HEK293 (cell line): Measurements from ENCODE around the gene MAPKAP1.

Source experiments
- FEZF1 ChIP-seq: fragments of 450-650 bp; formaldehyde crosslinking; IDR thresholded peaks from 2 replicates; pipeline ENCODE4 v1.5.1; 2016; ENCODE audit warnings: missing biosample characterization, missing genetic modification characterization
- GLI4 ChIP-seq: fragments of 450-650 bp; formaldehyde crosslinking; IDR thresholded peaks from 2 replicates; pipeline ENCODE4 v1.5.1; 2016; ENCODE audit warnings: missing biosample characterization, missing genetic modification characterization
- MEIS1 ChIP-seq: sonication (generic); formaldehyde crosslinking; IDR thresholded peaks from 2 replicates; pipeline ENCODE4 v1.8.1; 2022; ENCODE audit warnings: missing genetic modification reagents, mild to moderate bottlenecking, borderline replicate concordance
- PATZ1 ChIP-seq: fragments of 450-650 bp; formaldehyde crosslinking; IDR thresholded peaks from 2 replicates; pipeline ENCODE4 v1.5.1; 2016; ENCODE audit warnings: missing biosample characterization, missing genetic modification characterization
- SCRT1 ChIP-seq: fragments of 450-650 bp; formaldehyde crosslinking; IDR thresholded peaks from 2 replicates; pipeline ENCODE4 v1.5.1; 2016; ENCODE audit warnings: missing biosample characterization, missing genetic modification characterization, borderline replicate concordance
- TCF7L2 ChIP-seq: IDR thresholded peaks from 2 replicates; pipeline ENCODE4 v1.6.1; 2011; ENCODE audit warnings: low read depth, mild to moderate bottlenecking, inconsistent platforms, low read length, moderate library complexity, borderline replicate concordance
- WT1 ChIP-seq: fragments of 450-650 bp; formaldehyde crosslinking; IDR thresholded peaks from 2 replicates; pipeline ENCODE4 v1.5.1; 2016; ENCODE audit warnings: missing biosample characterization, missing genetic modification characterization
- ZEB2 ChIP-seq: fragments of 450-650 bp; formaldehyde crosslinking; IDR thresholded peaks from 2 replicates; pipeline ENCODE4 v1.5.1; 2016; ENCODE audit warnings: missing biosample characterization, missing genetic modification characterization
- ZNF223 ChIP-seq: fragments of 450-650 bp; formaldehyde crosslinking; IDR thresholded peaks from 2 replicates; pipeline ENCODE4 v1.5.1; 2016; ENCODE audit warnings: missing biosample characterization, missing genetic modification characterization
- ZNF23 ChIP-seq: fragments of 450-650 bp; formaldehyde crosslinking; IDR thresholded peaks from 2 replicates; pipeline ENCODE4 v1.5.1; 2016; ENCODE audit warnings: missing biosample characterization, missing genetic modification characterization, borderline replicate concordance
- ZNF248 ChIP-seq: fragments of 450-650 bp; formaldehyde crosslinking; IDR thresholded peaks from 2 replicates; pipeline ENCODE4 v1.5.1; 2017; ENCODE audit warnings: missing biosample characterization, missing genetic modification characterization
- ZNF324 ChIP-seq: fragments of 450-650 bp; formaldehyde crosslinking; IDR thresholded peaks from 2 replicates; pipeline ENCODE4 v1.5.1; 2016; ENCODE audit warnings: missing biosample characterization, missing genetic modification characterization
- ZNF473 ChIP-seq: fragments of 450-650 bp; formaldehyde crosslinking; IDR thresholded peaks from 2 replicates; pipeline ENCODE4 v1.5.1; 2017; ENCODE audit warnings: missing biosample characterization, missing genetic modification characterization
- ZNF544 ChIP-seq: fragments of 450-650 bp; formaldehyde crosslinking; IDR thresholded peaks from 2 replicates; pipeline ENCODE4 v1.5.0; 2017; ENCODE audit warnings: missing biosample characterization, missing genetic modification characterization
- ZNF549 ChIP-seq: fragments of 450-650 bp; IDR thresholded peaks from 2 replicates; pipeline ENCODE4 v1.5.1; 2018; ENCODE audit warnings: missing biosample characterization, missing genetic modification characterization, mild to moderate bottlenecking, inconsistent platforms, moderate library complexity
- ZNF580 ChIP-seq: fragments of 450-650 bp; formaldehyde crosslinking; IDR thresholded peaks from 2 replicates; pipeline ENCODE4 v1.5.1; 2016; ENCODE audit warnings: missing biosample characterization, missing genetic modification characterization
- ZNF596 ChIP-seq: fragments of 450-650 bp; IDR thresholded peaks from 2 replicates; pipeline ENCODE4 v1.5.0; 2018; ENCODE audit warnings: missing biosample characterization, mild to moderate bottlenecking, missing genetic modification characterization, moderate library complexity
- ZNF629 ChIP-seq: fragments of 450-650 bp; formaldehyde crosslinking; IDR thresholded peaks from 2 replicates; pipeline ENCODE4 v1.5.1; 2017; ENCODE audit warnings: missing biosample characterization, missing genetic modification characterization
- ZNF677 ChIP-seq: fragments of 450-650 bp; IDR thresholded peaks from 2 replicates; pipeline ENCODE4 v1.5.0; 2018; ENCODE audit warnings: missing biosample characterization, mild to moderate bottlenecking, missing genetic modification characterization, moderate library complexity
- ZSCAN5A ChIP-seq: fragments of 450-650 bp; formaldehyde crosslinking; IDR thresholded peaks from 2 replicates; pipeline ENCODE4 v1.5.1; 2016; ENCODE audit warnings: missing biosample characterization, missing genetic modification characterization
- TF ChIP-seq, protein P1 (sequence below): fragments of 450-650 bp; formaldehyde crosslinking; IDR thresholded peaks from 2 replicates; pipeline ENCODE4 v1.5.1; 2016; ENCODE audit warnings: missing biosample characterization, missing genetic modification characterization
- TF ChIP-seq, protein P2 (sequence below): IDR thresholded peaks from 2 replicates; pipeline ENCODE4 v1.6.1; 2011; ENCODE audit warnings: mild to moderate bottlenecking, low read depth, low read length, borderline replicate concordance
- TF ChIP-seq, protein P3 (sequence below): fragments of 450-650 bp; formaldehyde crosslinking; IDR thresholded peaks from 2 replicates; pipeline ENCODE4 v1.5.1; 2016; ENCODE audit warnings: missing biosample characterization, missing genetic modification characterization
- TF ChIP-seq, protein P4 (sequence below): fragments of 450-650 bp; formaldehyde crosslinking; IDR thresholded peaks from 2 replicates; pipeline ENCODE4 v1.5.1; 2016; ENCODE audit warnings: missing biosample characterization, missing genetic modification characterization
- TF ChIP-seq, protein P5 (sequence below): fragments of 450-650 bp; formaldehyde crosslinking; IDR thresholded peaks from 2 replicates; pipeline ENCODE4 v1.5.1; 2016; ENCODE audit warnings: missing biosample characterization, missing genetic modification characterization
- TF ChIP-seq, protein P6 (sequence below): fragments of 450-650 bp; formaldehyde crosslinking; IDR thresholded peaks from 2 replicates; pipeline ENCODE4 v1.5.1; 2017; ENCODE audit warnings: missing biosample characterization, mild to moderate bottlenecking, missing genetic modification characterization, moderate library complexity

Gene MAPKAP1

DNA sequence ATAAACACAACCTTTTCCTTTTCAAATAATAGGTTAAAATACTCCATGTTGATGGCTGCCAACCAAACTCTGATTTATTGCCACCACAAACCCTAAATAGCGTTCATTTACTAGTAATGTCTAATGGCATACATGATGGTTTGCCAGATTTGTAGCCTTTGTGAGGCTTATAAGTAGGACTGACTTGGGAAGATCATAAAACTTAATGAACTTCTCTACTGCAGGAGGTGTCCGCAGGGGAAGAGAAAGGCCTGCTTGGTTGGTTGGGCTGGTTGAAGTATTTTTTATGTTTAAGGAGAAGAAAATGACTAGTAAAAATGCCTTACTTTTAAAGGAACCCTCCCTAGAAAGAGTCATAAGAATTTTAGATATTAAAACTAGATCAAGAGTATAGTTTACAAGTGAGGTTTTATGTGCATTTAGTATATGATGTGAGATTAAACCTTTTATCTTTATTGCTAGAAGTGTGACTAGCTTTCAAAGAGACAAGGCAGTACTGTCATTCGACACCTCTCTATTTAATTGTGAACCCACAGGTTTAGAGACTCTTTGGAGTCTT lies 45.1 kb upstream of the MAPKAP1 start (continued):
- TF ChIP-seq, protein P1, sequence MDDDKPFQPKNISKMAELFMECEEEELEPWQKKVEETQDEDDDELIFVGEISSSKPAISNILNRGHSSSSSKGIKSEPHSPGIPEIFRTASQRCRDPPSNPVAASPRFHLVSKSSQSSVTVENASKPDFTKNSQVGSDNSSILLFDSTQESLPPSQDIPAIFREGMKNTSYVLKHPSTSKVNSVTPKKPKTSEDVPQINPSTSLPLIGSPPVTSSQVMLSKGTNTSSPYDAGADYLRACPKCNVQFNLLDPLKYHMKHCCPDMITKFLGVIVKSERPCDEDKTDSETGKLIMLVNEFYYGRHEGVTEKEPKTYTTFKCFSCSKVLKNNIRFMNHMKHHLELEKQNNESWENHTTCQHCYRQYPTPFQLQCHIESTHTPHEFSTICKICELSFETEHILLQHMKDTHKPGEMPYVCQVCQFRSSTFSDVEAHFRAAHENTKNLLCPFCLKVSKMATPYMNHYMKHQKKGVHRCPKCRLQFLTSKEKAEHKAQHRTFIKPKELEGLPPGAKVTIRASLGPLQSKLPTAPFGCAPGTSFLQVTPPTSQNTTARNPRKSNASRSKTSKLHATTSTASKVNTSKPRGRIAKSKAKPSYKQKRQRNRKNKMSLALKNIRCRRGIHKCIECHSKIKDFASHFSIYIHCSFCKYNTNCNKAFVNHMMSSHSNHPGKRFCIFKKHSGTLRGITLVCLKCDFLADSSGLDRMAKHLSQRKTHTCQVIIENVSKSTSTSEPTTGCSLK, result no peak
- TF ChIP-seq, protein P2, sequence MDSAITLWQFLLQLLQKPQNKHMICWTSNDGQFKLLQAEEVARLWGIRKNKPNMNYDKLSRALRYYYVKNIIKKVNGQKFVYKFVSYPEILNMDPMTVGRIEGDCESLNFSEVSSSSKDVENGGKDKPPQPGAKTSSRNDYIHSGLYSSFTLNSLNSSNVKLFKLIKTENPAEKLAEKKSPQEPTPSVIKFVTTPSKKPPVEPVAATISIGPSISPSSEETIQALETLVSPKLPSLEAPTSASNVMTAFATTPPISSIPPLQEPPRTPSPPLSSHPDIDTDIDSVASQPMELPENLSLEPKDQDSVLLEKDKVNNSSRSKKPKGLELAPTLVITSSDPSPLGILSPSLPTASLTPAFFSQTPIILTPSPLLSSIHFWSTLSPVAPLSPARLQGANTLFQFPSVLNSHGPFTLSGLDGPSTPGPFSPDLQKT, result no peak
- TF ChIP-seq ZNF223 (tag by site-specific recombination) (no peak), GLI4 (tag by site-specific recombination) (no peak), MEIS1 (CRISPR knock-in tag) (peak; percentile 81; the same call in 1 of the 2 replicates), ZNF580 (tag by site-specific recombination) (peak; percentile 74; the same call in 1 of the 2 replicates), ZNF629 (peak; percentile 47), FEZF1 (tag by site-specific recombination) (peak; percentile 93), ZEB2 (tag by site-specific recombination) (peak; percentile 55; the same call in 1 of the 2 replicates), ZNF549 (tag by site-specific recombination) (no peak), PATZ1 (tag by site-specific recombination) (no peak; the same call in 1 of the 2 replicates), ZNF23 (tag by site-specific recombination) (no peak), TCF7L2 (peak; percentile 93), ZNF473 (tag by site-specific recombination) (no peak), ZNF544 (no peak), ZNF324 (tag by site-specific recombination) (no peak), ZSCAN5A (tag by site-specific recombination) (no peak), WT1 (tag by site-specific recombination) (peak; percentile 94), ZNF248 (tag by site-specific recombination) (no peak), ZNF596 (tag by site-specific recombination) (peak; percentile 39), SCRT1 (peak; percentile 71), ZNF677 (tag by site-specific recombination) (no peak)
- TF ChIP-seq, protein P3, sequence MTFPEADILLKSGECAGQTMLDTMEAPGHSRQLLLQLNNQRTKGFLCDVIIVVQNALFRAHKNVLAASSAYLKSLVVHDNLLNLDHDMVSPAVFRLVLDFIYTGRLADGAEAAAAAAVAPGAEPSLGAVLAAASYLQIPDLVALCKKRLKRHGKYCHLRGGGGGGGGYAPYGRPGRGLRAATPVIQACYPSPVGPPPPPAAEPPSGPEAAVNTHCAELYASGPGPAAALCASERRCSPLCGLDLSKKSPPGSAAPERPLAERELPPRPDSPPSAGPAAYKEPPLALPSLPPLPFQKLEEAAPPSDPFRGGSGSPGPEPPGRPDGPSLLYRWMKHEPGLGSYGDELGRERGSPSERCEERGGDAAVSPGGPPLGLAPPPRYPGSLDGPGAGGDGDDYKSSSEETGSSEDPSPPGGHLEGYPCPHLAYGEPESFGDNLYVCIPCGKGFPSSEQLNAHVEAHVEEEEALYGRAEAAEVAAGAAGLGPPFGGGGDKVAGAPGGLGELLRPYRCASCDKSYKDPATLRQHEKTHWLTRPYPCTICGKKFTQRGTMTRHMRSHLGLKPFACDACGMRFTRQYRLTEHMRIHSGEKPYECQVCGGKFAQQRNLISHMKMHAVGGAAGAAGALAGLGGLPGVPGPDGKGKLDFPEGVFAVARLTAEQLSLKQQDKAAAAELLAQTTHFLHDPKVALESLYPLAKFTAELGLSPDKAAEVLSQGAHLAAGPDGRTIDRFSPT (tag by site-specific recombination), result peak; percentile 45; the same call in 1 of the 2 replicates
- TF ChIP-seq, protein P4, sequence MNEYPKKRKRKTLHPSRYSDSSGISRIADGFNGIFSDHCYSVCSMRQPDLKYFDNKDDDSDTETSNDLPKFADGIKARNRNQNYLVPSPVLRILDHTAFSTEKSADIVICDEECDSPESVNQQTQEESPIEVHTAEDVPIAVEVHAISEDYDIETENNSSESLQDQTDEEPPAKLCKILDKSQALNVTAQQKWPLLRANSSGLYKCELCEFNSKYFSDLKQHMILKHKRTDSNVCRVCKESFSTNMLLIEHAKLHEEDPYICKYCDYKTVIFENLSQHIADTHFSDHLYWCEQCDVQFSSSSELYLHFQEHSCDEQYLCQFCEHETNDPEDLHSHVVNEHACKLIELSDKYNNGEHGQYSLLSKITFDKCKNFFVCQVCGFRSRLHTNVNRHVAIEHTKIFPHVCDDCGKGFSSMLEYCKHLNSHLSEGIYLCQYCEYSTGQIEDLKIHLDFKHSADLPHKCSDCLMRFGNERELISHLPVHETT (tag by site-specific recombination), result peak; percentile 63
- TF ChIP-seq, protein P5, sequence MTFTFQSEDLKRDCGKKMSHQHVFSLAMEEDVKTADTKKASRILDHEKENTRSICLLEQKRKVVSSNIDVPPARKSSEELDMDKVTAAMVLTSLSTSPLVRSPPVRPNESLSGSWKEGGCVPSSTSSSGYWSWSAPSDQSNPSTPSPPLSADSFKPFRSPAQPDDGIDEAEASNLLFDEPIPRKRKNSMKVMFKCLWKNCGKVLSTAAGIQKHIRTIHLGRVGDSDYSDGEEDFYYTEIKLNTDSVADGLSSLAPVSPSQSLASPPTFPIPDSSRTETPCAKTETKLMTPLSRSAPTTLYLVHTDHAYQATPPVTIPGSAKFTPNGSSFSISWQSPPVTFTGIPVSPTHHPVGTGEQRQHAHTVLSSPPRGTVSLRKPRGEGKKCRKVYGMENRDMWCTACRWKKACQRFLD (tag by site-specific recombination), result no peak
- TF ChIP-seq, protein P6, sequence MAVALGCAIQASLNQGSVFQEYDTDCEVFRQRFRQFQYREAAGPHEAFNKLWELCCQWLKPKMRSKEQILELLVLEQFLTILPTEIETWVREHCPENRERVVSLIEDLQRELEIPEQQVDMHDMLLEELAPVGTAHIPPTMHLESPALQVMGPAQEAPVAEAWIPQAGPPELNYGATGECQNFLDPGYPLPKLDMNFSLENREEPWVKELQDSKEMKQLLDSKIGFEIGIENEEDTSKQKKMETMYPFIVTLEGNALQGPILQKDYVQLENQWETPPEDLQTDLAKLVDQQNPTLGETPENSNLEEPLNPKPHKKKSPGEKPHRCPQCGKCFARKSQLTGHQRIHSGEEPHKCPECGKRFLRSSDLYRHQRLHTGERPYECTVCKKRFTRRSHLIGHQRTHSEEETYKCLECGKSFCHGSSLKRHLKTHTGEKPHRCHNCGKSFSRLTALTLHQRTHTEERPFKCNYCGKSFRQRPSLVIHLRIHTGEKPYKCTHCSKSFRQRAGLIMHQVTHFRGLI, result peak; percentile 96
